Thoracic aorta (tissue), 2 donors: ENCODE data around the gene DOCK3. TPM values are rescaled to one million over a fixed set of nuclear protein-coding genes. Genes with fewer than 3 reads are reported as not detected.

Experiments
- ATAC-seq: fragments of 150-250 bp; one replicate; pipeline ENCODE4 v1.8.0; 2017; ENCODE audit warnings: low read depth; ENCODE audit not compliant: insufficient number of reproducible peaks, low FRiP score
- DNase-seq: peaks from one replicate; pipeline ENCODE4 v3.0.0-alpha.2; 2020; ENCODE audit warnings: low spot score
- H3K27ac ChIP-seq, 2 donors: fragments of 200-600 bp; sonication (generic); 1 replicate in 1 of 2; 2 replicates in 1 of 2; pipeline ENCODE4 v1.5.1; 2016; ENCODE audit warnings: mild to moderate bottlenecking in 2 of 2, moderate library complexity in 2 of 2
- H3K27me3 ChIP-seq: fragments of 200-600 bp; sonication (generic); replicated peaks from 2 replicates; pipeline ENCODE4 v1.6.0; 2016; ENCODE audit warnings: mild to moderate bottlenecking; ENCODE audit not compliant: insufficient read depth
- H3K36me3 ChIP-seq: fragments of 200-600 bp; sonication (generic); one replicate; pipeline ENCODE4 v1.5.1; 2016
- H3K4me1 ChIP-seq, 2 donors: fragments of 200-600 bp; sonication (generic); 1 replicate in 1 of 2; 2 replicates in 1 of 2; pipeline versions ENCODE4 v1.5.1 to v1.6.0; 2016; ENCODE audit warnings: low read depth in 2 of 2, mild to moderate bottlenecking in 1 of 2; ENCODE audit not compliant: control insufficient read depth in 1 of 2
- H3K4me3 ChIP-seq: fragments of 200-600 bp; sonication (generic); 2 replicates; pipeline ENCODE4 v1.5.1; 2016; ENCODE audit warnings: mild to moderate bottlenecking
- H3K9me3 ChIP-seq: fragments of 200-600 bp; sonication (generic); 2 replicates; pipeline ENCODE4 v1.5.1; 2016
- total RNA-seq, 2 donors: library from RNA; depleted of rRNA; stranded (reverse); fragments of >200 nt; gene quantifications; one replicate each; pipeline versions ENCODE4 v1.1.0 to v1.2.3, GENCODE V29; 2016
- TF ChIP-seq, protein P1 (sequence below): fragments of 200-600 bp; sonication (generic); IDR thresholded peaks from one replicate; pipeline ENCODE4 v1.5.1; 2019; ENCODE audit warnings: antibody characterized with exemption

Gene DOCK3
- total RNA-seq, 2 donors from 2014 or later = 0.14 to 0.71 TPM

DNA sequence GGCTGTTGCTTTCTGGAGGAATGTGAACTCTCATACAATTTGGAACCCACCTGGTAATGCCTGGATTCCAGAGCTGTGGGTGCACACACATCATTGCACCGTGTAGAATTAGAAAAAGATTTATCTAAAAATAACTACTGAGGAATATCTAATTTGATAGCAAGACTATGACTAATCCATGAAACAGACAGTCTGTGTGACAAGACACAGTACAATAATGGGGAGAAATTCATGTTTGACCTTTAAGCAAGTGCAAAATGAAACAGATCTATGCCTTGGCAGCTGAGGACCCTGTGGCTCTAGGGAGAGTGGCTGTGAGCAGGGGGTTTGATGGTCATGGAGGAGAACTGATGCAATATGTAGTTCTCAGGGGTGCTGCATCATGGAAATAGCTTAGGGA, 7.9 kb upstream of the DOCK3 start:
- no peak for ATAC-seq
- Histone ChIP-seq H3K4me3 (no peak overlapping the region), H3K9me3 (no peaks in the 10 kb centered on the region), H3K36me3 (no peaks in the 10 kb centered on the region), H3K27ac (no peak overlapping the region), H3K4me1 (no peaks in the 10 kb centered on the region), H3K27me3 (no peaks in the 10 kb centered on the region)
- TF ChIP-seq, protein P1, sequence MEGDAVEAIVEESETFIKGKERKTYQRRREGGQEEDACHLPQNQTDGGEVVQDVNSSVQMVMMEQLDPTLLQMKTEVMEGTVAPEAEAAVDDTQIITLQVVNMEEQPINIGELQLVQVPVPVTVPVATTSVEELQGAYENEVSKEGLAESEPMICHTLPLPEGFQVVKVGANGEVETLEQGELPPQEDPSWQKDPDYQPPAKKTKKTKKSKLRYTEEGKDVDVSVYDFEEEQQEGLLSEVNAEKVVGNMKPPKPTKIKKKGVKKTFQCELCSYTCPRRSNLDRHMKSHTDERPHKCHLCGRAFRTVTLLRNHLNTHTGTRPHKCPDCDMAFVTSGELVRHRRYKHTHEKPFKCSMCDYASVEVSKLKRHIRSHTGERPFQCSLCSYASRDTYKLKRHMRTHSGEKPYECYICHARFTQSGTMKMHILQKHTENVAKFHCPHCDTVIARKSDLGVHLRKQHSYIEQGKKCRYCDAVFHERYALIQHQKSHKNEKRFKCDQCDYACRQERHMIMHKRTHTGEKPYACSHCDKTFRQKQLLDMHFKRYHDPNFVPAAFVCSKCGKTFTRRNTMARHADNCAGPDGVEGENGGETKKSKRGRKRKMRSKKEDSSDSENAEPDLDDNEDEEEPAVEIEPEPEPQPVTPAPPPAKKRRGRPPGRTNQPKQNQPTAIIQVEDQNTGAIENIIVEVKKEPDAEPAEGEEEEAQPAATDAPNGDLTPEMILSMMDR = no peak
- DNase-seq = no peak

DNA sequence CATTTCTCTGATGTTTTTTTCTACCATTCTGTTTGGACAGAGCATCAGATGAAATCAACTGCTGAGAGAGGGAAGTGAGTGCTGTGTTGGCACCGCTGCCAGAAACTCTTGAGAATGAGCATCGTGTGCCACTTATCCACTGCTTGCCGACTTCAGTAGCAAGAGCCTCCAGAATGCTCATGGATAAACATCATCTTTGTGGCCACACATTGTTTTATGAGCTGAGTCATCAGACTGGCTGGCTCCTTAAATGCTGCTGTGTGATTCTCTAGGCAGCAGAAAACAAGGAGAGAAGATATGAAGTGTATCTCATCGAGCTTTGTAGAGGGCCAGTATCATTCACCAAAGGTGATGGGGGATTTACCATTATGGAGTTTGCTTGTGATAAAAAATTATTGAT, 3.4 kb upstream of the DOCK3 start:
- Histone ChIP-seq H3K4me1 (peaks cover 6 to 8% of the 10 kb centered on the region in 2 donors), H3K4me3 (no peak overlapping the region), H3K36me3 (no peaks in the 10 kb centered on the region), H3K9me3 (no peaks in the 10 kb centered on the region), H3K27ac (no peak overlapping the region), H3K27me3 (no peaks in the 10 kb centered on the region)
- no peak for ATAC-seq
- TF ChIP-seq, protein P1 = no peak
- no peak for DNase-seq

DNA sequence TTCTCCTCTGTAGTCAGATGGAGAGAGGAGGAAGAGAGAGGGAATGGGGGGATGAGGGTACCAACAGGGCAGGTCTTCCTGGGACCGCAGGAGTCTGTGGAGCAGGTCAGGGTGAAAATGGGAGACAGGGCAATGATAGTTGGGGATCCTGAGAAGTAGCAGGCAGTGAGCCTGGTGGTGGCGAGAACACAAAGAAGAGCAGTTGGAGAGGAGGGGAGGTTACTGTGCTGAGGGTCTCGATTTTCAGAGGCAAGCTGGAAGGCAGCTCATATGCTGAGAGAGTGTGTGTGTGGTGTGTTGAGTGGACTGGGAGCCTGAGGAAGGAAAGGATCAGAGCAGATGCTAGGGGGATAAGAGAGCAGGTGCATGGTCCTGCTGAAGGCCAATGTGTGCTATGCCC, 2.1 kb upstream of the DOCK3 start:
- DNase-seq (no peak), ATAC-seq (no peak)
- TF ChIP-seq, protein P1 = no peak
- no peak overlapping the region for H3K27ac ChIP-seq
- H3K4me1 ChIP-seq = peaks cover 6 to 8% of the 10 kb centered on the region in 2 donors
- H3K9me3 ChIP-seq = no peaks in the 10 kb centered on the region
- no peak overlapping the region for H3K4me3 ChIP-seq
- H3K27me3 ChIP-seq = no peaks in the 10 kb centered on the region
- H3K36me3 ChIP-seq = no peaks in the 10 kb centered on the region

DNA sequence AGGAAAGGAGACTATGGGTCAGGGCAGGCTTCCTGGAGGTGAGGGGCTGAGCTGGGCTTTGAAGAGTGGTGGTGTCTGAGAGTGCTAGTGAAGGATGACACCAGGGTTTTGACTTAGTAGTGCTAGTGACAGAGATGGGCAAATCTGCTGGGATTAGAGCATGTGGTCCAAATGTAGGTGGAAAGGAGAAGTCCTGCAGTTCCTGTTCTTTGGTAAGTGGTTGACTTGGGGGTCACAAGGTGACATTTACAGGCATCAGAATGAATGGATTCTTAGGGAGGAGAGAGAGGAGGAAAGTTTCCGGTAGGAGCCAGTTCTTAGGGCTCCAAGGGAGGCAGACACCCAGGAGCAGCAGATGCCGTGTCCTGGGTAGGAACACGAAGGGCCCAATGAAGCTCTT, 796 bp upstream of the DOCK3 start:
- Histone ChIP-seq H3K4me1 (peaks cover 6 to 8% of the 10 kb centered on the region in 2 donors), H3K27ac (no peak overlapping the region), H3K9me3 (no peaks in the 10 kb centered on the region), H3K27me3 (no peaks in the 10 kb centered on the region), H3K4me3 (no peak overlapping the region), H3K36me3 (no peaks in the 10 kb centered on the region)
- ATAC-seq = no peak
- TF ChIP-seq, protein P1 = no peak
- no peak for DNase-seq

DNA sequence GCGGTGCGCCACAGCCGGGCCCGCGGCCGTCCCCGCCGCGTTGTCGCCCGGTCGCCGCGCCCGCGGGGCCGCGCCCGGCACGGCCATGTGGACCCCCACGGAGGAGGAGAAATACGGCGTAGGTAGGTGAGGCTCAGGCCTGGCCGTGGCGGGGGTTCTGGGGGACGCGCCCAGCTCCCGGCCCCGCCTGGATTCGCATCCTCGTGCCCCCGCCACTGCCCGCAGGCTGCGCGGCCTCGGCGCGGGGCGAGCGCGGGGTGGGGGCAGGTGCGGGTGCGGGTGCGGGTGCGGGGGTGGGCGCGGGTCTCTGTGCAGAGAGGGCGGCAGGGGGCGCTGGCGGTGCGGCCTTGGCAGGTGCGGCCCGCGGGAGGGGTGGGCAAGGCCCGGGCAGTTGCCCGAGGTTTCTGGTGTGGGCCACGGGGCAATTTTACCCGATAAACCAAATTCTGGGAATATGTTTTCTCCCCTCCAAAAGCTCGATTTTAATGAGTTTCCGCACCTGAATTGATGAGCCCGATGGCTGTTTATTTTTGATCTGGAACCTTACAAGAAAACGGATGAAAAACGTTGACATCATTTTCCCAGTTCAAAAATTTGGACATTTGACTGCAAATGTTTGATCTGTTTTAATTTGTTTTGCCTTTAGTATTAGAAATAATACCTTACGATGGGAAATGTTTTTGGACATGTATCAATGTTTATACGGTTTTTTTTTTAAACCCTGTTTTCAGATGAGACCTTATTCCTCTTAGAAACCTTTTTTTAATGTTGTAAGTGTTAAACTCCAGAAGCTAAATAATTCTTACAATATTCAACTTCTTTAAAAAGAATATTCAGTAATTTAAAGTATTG, 678 bp downstream of the DOCK3 start:
- Histone ChIP-seq H3K4me3 (peak overlapping the region; percentile 60), H3K27me3 (no peaks in the 10 kb centered on the region), H3K27ac (no peak overlapping the region), H3K9me3 (no peaks in the 10 kb centered on the region), H3K36me3 (no peaks in the 10 kb centered on the region), H3K4me1 (peaks cover 6 to 8% of the 10 kb centered on the region in 2 donors)
- ATAC-seq (no peak), DNase-seq (no peak)
- TF ChIP-seq, protein P1 = no peak
